ENCODE measurements around the gene ABHD1.

The ABHD1 gene

GRCh38 chr2:27086724-27087593 is 36.7 kb upstream of the ABHD1 start, which contains the start of gene KHK:
KHK (plus strand) TSS chr2:27086772; CDS start chr2:27087260, 488 bp downstream.
- DNase-seq (ENCODE audit: insufficient read length, low spot score) (no peak), FAIRE-seq (peak; percentile 88)

DNA sequence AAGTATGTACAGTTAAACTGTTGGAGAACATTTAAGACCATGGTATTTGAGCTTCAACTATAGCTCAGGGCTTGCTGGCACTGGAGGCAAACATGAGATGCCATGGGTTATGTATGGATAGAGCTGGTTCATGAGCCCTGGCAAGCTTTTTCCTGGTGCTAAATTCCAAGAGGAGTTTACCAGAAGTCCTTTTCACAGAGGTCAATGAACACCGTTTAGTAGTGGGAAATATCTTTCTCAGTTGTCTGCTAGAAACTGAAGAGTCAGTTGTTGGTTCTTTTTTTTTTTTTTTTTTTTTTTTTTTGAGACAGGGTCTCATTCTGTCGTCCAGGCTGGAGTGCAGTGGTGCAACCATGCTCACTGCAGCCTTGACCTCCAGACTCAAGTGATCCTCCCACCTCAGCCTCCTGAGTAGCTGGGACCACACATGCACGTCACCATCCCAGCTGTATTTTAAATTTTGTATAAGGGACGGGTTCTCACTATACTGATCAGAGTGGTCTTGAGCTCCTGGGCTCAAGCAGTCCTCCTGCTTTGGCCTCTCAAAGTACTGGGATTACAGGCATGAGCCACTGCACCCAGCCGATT is 35.7 kb upstream of the ABHD1 start:
- DNase-seq (ENCODE audit: insufficient read length, low spot score): no peak
- no peak for FAIRE-seq

DNA sequence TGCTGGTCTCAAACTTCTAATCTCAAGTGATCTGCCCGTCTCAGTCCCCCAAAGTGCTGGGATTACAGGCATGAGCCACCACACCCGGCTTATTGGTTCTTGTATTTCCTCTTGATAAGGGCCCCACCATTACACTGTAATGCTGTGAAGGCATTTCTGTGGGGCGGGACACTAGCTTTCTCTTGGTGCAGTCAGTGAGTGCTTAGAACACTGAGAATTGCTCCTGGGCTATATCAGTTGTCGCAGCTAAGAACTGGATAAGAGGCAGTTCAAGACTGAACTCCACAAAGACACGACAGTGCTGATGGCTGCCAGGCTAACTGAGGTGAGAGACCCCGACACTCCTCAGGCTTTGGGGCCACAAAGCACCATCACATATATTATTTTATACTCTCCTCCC is 35.0 kb upstream of the ABHD1 start:
- FAIRE-seq (no peak), DNase-seq (ENCODE audit: insufficient read length, low spot score) (no peak)

- no peak for FAIRE-seq
These were observed 34.3 kb upstream of the ABHD1 start for GRCh38 chr2:27089111-27089954.

DNA sequence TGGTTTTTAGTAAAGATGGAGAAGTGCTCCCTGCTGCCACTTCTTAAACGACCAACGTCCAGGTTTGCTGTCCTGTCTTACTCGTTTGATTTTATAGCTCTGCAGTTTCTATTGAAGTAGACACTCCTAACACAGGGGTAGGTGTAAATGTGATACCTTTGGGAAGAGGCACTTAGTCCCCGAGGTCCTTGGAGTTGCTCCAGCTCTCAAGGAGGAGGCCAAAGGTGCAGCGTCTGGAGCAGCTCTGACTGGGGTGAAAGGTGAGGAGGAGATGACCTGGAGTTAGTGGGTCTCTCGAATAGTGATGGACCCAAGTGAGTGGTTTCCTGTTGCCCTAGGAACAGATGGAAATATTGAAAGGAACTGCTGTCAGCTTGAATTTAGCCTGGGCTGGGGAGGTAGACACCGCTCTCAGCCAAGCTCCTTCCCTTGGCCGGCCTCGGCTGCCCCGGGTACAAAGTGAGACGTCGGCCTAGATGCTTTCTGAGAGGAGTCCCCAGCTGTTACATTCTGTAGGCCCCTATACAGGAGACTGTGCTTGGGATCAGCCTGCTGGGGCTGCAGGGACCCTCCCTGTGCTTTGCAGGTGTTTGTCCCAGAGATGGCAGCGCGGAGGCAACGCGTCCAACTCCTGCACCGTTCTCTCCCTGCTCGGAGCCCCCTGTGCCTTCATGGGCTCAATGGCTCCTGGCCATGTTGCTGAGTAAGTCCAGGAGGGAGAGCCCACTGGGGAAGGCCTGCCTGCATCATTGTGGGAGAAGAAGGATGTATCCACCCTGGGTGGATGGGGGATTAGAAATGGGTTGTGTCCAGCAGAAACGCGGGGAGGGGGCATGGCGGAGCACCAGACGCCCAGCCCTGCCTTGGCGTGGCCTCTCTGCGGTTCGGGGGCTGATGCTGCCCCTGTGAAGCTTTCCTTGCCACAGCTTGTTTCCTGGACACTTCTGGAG is 31.6 kb upstream of the ABHD1 start:
- FAIRE-seq (no peak), DNase-seq (ENCODE audit: insufficient read length, low spot score) (no peak)

More at GRCh38 chr2:27089111-27089954, 34.3 kb upstream of the ABHD1 start:
- no peak for DNase-seq (ENCODE audit: insufficient read length, low spot score)

GRCh38 chr2:27092696-27093429 is 30.8 kb upstream of the ABHD1 start:
- DNase-seq (ENCODE audit: insufficient read length, low spot score) (no peak), FAIRE-seq (no peak)

DNA sequence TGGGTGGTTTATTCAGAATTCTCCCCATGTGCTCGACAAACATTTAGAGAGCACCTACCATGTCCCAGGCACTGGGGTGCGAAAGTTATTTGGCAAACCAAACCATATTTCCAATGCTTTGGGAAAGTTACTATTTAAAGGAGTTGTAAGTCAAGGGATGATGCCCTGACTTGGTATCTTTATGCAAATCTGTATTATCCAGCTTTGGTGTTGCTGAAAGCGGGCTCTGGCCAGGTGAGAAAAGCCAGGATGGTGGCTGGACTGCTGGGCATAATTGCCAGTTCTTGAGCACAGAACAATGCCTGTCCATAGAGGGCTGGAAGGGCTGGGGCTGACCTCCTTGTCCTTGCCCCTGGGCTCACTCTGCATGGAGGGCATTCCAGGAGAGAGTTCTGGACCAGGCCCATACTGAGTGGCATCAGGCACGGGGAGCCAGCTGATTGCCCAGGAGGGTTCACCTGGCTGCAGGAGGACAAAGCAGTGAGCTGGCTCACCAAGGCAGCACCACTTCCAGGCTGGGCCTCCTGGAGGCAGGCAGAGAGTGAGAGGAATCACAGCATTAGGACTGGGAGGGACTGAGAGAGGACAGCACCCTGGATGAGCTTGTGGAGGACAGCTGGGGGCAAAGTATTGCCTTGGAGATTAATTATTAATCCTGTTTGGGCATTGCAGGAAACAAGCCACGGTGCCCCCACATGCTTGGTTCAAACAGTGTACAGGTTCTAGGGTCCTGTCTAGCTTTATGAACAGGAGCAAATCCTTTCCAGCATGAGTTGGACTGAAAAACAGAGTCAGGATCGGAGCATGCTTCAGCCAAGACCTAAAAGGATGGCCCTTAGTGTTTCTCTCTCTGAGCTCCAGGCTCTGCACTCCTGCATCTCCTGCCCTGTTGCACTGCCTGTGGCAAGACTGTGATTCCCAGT is 29.9 kb upstream of the ABHD1 start:
- no peak for FAIRE-seq

DNA sequence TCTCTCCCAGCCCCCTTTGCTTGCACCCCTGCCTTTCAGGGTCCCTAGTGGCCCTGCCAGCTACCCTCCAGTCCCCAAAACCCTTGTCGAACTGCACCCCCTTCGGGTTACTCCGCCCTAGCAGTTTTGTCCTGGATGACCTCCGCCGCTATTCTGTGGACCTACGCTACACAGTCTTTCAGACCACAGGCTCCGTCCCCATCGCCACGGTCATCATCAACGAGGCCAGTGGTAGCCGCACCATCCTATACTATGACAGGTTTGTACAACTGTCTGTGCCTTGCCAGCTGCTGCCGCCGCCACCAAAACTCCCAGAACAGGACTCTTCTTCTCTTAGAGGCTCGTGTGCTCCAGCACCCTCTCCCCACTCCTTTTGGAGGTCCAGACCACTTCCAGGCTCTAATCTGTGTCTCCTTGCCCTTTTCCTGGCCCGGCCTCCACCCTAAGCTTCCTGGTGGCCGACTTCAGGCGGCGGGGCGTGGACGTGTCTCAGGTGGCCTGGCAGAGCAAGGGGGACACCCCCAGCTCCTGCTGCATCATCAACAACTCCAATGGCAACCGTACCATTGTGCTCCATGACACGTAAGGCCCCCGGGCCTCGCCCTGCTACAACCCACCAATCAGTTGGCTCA is 29.1 kb upstream of the ABHD1 start:
- DNase-seq (ENCODE audit: insufficient read length, low spot score) (no peak), FAIRE-seq (no peak)

More for the DNA sequence above, 29.9 kb upstream of the ABHD1 start:
- no peak for DNase-seq (ENCODE audit: insufficient read length, low spot score)

DNA sequence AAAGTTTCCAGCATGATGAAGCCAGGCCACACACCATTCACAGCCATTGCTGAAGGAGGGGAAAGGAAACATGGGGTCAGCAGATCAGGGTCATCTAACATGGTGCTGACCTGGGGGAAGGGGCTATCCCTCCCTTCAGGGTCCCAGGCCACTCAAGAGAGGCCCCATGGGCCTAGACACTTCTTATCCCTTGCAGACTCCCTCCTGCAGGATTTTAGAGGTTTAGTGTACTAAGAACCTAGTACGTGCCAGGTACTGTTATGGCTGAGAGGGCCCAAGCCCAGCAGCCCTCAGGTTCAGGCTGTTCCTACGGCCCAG is 28.2 kb upstream of the ABHD1 start:
- no peak for FAIRE-seq
- DNase-seq (ENCODE audit: insufficient read length, low spot score): no peak

DNA sequence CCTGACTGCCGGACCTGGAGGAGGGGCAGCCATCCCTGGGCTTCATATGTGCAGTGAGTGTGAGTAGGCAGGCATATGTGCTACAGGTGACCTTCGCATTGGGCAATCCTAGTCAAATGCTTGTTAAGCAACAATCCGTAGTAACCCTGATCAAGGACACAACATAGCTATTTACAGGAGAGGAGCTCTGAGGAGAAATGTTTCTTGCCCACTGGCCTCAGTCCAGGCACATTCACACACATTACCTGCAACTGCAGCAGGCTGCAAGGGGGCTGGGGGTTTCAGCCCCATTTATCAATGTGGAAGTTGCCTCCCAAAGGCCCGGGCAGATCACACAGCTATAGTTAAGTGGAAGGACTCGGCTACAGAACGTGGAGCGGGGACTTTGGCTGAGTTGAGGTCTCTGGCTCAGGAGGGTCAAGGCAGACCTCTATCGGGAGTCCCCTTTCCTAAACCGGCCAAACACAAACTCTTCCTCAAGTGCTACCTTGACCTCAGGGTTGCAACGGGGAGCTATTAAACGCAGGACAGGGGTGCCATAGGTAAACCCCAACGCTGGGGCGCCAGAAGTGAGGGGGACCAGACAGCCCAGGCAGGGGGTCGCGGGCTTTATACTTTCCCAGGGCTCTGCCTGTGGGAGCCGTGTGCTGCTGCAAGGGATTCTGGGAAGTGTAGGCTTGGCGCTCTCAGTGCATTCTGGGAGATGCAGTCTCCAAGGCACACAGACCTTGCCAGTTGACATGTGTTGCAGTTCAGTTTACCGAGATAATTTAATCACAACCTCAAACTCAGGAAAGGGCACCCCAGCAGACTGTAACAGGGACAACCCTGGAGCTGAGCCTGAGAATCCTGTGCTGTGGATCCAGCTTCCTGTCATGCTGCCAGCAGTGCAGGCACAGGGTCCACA is 27.6 kb upstream of the ABHD1 start:
- FAIRE-seq (peak; percentile 80), DNase-seq (ENCODE audit: insufficient read length, low spot score) (peak; percentile 86)

GRCh38 chr2:27096748-27097297 is 26.8 kb upstream of the ABHD1 start:
- DNase-seq (ENCODE audit: insufficient read length, low spot score) (no peak), FAIRE-seq (no peak)

DNA sequence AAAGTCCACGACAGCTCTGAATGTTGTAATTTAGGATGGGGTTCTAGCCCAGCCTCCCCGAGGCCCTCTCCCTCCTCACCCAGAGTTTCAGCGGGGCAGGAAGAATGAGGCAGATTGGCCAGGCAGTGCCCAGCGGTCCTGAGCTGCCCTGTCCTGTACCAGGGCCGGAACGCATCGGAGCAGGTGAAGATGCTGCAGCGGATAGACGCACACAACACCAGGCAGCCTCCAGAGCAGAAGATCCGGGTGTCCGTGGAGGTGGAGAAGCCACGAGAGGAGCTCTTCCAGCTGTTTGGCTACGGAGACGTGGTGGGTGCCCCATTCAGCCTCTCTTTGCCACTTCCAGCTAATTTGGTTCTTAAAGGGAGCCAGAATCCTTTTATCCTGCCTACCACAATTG is 26.3 kb upstream of the ABHD1 start:
- FAIRE-seq (no peak), DNase-seq (ENCODE audit: insufficient read length, low spot score) (no peak)

DNA sequence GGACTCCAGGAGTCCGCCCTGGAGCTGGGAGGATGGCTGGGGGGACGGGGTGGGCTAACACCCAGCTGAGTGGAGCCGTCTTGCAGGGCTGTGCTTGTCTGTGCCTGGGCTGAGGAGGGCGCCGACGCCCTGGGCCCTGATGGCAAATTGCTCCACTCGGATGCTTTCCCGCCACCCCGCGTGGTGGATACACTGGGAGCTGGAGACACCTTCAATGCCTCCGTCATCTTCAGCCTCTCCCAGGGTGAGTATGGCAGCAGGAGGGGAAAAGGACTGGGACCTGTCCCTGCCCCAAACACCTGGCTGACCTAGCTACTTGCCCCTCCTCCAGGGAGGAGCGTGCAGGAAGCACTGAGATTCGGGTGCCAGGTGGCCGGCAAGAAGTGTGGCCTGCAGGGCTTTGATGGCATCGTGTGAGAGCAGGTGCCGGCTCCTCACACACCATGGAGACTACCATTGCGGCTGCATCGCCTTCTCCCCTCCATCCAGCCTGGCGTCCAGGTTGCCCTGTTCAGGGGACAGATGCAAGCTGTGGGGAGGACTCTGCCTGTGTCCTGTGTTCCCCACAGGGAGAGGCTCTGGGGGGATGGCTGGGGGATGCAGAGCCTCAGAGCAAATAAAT is 24.2 kb upstream of the ABHD1 start:
- FAIRE-seq: no peak

GRCh38 chr2:27100036-27100435 is 23.6 kb upstream of the ABHD1 start:
- FAIRE-seq (no peak), DNase-seq (ENCODE audit: insufficient read length, low spot score) (no peak)

More for the DNA sequence above, 24.2 kb upstream of the ABHD1 start:
- no peak for DNase-seq (ENCODE audit: insufficient read length, low spot score)

GRCh38 chr2:27102329-27102728 is 21.3 kb upstream of the ABHD1 start:
- DNase-seq (ENCODE audit: insufficient read length, low spot score): no peak
- FAIRE-seq: no peak

DNA sequence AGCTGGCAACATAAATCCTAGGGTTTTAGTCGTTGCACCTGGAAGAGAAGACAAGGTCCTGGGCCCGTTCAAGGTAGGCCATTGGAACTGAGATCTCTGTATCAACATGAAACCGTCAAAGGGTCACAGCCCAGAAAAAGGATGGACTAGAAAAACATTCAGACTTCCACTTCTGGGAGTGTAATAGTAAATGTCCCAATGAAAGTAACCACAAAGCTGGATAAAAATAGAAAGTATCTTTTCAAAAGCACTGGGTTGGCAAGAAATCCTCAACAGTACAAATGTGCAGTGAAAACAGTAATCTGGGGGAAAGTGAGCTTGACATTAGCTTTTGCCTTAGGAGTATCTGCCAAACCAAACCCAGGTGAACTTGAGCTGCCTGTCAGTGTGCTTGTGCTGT is 17.6 kb upstream of the ABHD1 start:
- DNase-seq (ENCODE audit: insufficient read length, low spot score) (no peak), FAIRE-seq (no peak)
